Activated CD8-positive, alpha-beta memory T cell treated with anti-CD3 and anti-CD28 coated beads, Interleukin-2, amount 50 U/mL, for 4 hours (primary cell): ENCODE data around the gene EEF1AKMT2.

ENCODE experiments used
- DNase-seq: peaks from one replicate; pipeline ENCODE4 v3.0.0-alpha.2; 2020

The EEF1AKMT2 gene

DNA sequence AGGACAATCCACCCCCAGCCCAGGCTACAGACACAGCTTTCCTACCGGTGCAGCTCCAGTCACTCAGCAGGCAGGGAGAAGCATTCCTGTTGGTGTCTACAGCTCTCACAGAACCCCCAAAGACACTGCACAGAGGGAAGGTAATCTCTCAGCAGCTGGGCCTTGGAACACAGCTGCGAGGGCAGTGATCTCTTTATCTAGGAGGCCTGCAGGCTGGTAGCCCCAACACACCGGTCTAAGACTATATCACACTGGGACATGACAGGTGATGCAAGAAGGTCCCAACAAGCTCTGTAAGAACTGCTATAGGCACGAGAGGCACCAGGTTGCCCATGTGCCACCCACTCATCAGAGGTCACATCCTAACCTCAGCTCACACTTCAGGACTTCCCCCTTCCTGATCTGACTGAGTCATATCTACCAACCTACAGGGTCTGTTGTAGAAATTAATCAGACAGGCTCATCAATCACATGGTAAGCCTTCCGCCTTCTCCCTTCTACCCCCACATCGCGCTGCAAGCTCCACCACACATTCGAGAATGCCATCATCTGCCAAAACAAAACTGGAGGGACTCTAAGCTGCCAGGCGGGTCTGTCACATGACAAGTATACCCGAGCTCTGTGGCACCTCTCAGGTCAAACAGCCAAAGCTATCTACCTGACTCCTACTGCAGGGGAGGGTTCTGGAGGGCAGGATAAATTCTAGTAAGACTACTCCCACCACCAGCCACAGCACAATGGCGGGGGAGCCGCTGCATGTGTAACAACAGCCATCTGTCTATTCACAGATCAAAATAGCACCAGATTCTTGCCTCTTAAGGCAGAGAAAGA, 73.6 kb downstream of the EEF1AKMT2 start:
- peak; percentile 72 for DNase-seq

DNA sequence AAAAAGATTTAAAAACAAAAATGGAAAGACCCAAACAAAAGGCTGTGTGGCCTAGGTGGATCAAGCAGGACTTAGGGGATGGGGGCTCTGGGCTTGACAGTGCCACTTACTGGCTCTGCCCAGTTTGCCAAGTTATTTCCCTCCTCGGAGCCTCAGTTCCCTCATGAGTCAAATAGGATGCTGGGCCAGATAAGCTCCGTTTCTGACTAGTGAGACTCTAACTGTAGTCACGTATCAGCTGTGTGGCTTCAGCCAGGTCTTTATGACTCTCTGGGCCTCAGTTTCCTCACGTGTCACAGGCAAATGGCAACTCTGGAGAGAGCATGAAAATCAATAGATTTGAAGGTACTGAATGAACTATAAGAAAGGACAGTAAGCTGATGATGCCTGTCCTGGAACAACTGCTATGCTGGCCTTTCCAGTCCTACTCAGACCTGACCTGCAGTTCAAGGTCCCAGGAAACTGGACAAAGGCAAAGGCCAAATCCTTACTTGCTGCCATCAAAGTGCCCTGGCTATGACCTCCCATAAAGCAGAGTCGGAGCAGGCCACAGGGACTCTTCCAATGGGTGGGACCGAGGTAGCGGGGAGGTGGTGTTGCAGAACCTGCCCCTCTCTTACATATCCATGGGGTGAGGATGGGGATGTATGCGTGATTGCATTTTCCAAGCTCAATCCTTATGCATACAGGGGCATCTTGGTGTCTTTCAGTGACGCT, 74.5 kb downstream of the EEF1AKMT2 start:
- DNase-seq = no peak

DNA sequence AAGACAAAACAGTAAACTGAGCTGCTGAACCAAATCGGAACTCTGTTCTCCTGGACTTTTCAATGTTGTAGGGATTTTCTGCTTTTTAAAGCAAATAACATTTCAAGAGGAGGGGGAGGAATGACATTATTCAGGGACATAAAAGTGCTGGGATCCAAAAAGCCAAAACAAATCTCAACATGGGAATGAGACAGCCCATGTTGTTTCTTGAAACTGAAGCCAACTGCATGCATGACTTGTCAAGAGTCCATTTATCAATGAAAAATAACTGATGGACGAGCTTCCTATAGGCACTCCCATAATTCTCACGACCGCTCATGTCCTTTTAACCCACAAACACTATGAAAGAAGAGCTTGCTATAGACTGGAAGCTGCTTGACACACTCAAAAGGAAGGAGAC, 75.3 kb downstream of the EEF1AKMT2 start:
- DNase-seq = no peak

DNA sequence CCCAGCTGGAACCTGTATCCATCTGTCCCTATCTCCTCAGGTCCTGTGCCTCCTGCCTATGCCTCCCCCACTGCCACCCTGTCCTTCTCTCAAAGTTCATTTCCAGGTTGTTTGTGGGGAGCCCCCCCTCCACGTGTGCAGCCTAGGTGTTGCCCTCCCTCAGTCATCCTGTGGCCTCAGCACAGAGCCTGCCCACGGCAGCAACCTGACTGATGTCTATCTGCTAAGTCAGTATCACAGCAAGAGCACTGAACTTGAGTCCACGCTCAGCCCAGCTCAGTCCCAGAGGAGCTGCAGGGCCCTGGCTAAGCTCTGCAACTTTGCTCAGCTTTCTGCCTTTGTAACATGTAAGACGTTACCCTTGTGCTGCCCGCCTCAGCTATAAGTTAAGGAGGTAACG, 76.2 kb downstream of the EEF1AKMT2 start:
- DNase-seq = no peak

DNA sequence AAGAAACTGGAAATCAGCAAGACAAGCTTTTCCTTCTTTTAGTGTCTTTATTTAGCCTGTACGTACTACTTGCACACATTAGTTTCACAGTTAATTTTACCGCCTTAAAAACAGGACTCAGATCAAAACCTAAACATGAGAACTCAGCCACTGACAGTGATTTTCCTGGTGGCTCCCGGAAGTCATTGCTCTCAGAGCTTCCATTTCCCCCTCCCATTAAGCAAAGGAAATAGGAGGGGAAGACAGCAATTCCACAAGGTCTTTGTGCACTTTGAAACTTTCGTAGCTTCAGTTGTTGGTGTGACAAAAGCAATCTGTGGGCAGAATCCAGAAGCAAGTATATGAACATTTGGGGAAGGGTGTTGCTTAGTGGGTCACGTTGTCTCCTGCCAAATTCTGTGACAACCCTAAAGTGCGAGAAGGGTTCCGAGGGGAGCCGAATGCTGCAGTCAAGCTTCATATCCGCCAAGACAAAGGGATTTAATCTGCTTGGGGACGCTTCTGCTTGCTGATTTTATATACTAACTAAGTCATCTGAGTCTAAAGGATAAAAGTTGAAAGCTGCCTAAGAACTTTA, 77.9 kb downstream of the EEF1AKMT2 start:
- DNase-seq = no peak

DNA sequence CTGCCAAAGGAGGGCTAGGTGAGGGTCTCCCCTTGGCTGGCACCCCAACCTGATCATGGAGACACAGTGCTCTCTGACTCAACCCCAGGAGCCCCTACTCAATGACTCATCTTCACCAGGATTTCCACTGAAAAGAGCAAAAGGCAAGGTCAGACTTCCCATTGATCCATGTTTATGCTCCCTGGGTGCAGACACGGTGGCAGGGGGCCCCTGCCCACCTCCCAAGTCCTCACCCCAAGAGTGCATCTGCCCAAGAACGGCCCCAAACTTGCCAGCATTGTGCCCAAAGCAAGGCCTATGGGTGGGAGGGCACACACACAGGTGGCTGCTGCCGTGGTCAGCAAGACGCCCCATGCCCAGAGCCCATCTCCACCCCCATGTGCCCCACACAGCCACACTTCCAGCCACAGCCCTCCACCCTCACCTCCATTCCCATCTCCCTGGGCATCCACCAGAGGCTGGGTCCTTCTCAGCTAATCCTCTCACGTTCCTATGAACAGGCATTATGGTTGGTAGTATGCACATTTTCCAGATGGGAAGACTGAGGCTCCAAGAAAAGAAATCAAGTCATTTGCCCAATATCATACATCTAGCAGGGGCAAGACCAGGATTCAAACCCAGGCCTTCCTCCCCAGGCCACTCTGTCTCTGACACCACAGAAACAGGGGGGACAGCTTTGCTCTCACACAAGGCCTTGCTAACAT, 78.8 kb downstream of the EEF1AKMT2 start:
- no peak for DNase-seq

DNA sequence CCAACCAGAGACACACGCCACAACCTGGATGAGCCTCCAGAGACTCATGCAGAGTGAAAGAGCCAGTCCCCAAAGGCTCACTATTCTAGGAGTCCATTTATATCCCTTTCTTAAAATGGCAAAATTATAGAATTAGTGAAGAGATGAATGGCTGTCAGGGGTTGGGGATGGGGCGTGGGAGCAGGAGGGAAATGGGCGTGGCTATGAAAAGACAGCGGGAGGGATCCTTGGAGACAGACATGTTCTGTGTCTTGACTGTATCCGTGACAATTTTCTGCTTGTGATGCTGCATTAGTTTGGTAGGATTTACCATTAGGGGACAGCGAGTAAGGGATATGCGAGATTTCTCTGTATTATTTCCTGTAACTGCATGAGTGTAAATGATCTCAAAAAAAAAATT, 80.5 kb downstream of the EEF1AKMT2 start:
- no peak for DNase-seq

DNA sequence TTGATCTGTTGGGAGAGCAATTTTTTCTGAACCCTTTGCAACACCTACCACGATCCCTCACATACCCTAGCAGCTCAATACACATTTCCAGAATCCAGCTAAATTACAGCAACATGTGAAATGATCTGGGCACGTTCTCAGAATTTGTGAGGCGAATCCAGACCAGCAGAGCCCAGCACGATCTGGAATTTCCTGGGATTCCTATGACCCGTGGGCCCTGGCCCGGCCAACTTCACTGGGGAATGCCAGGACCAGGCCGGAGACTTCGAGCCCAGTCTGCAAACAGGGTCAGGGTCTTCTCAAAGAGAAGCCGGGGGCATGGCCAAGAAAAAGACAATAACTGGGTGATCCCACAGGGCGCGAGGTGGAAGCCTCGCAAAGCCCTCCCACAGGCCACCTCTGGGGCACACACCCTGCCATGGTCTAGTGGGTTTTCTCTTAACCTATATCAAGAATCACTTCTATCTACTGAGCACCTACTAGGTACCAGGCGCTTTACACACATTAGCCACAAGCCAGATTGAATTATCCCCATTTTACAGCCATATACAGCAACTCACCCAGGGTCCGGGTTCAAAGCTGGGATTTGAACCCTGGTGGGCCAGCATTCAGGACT, 81.3 kb downstream of the EEF1AKMT2 start:
- no peak for DNase-seq

DNA sequence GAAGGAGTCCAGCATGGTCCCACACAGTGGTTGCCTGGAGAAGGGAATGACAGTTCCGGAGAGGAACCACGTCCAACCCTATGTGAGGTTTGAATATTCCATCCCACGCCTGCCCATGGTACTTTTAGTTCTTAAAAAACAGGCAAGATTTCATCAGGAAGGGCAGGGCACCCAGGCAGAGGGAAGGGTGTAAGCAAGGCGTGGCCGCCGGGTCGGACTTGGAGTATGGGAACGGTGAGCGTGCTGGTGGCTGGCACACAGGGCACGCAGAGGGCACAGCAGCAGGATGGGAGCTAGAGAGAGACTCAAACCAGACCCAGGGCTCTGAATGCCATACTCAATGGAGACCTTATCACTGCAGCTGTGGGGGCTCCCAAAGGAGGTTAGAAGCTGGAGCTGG, 81.8 kb downstream of the EEF1AKMT2 start:
- DNase-seq = no peak

DNA sequence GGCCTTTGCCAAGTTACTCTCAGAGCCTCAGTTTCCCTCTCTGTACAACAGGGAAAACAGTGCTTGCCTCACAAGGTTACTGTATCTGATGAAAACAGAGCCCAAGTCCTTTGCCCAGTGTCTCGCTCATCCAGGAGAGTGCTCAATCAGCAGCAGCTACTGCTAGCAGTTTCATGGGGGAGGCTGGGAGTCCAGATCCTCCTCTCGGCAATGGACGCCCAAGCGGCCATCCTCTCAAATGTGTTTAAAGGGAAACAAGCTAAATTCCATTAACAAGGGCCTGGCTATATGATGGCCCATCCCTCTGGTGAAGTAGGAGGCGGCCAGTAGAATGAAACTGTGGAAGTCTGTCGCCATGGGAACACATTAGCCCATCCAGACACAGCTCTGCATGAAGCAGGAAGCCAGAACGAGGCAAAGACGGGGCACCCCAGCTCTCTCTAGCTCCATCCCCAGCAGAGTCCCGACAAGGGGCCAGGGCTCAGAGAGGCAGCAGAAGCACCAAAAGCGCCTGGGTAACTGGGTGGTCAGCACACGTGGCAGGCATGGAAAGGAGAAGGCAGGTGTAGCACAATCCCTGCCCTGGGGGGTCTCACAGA, 82.7 kb downstream of the EEF1AKMT2 start:
- no peak for DNase-seq

DNA sequence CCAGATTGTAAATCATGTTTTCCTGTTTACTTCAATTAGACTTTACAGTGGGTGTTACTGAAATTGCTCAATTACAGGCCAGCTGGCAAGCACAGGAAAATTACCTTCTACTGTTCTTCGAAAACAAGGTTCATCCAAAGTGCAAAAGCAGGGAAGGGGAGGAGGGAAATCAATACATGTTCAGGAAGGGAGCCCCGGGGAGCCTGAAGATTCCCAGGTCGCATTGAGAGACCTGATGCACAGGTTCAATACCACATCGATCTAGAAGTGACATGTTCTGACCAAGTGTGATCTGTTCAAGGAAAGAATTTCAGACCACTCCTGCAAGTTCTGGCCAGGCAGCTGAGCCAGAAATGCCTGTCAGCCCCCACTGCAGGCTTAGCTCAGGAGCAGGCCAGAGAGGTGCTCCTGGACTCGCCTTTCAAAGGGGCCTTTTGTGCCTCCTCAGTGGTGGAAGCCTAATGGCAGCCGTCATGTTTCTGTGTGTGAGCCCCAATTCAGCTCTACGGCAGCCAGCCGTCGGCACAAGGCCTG, 83.4 kb downstream of the EEF1AKMT2 start:
- DNase-seq = no peak
